HFFc6 (cell line): Measurements from ENCODE around the gene CACNA1D. TPM values are rescaled to one million over a fixed set of nuclear protein-coding genes. Genes with fewer than 3 reads are reported as not detected.

Source experiments
- DNase-seq: peaks from one replicate; pipeline ENCODE4 v3.0.0-alpha.2; 2018
- H3K27ac Mint-ChIP-seq: 2 replicates; pipeline ENCODE4 v1.8.0; 2020; ENCODE audit warnings: mild to moderate bottlenecking, mixed read lengths
- H3K27me3 Mint-ChIP-seq: 2 replicates; pipeline ENCODE4 v1.8.0; 2021; ENCODE audit warnings: mild to moderate bottlenecking, moderate library complexity, mixed read lengths; ENCODE audit not compliant: insufficient read depth
- H3K36me3 Mint-ChIP-seq: 2 replicates; pipeline ENCODE4 v1.8.0; 2021; ENCODE audit warnings: low read depth, mixed read lengths
- H3K4me1 Mint-ChIP-seq: 2 replicates; pipeline ENCODE4 v1.8.0; 2020; ENCODE audit warnings: low read depth, mixed read lengths
- H3K4me3 Mint-ChIP-seq: 2 replicates; pipeline ENCODE4 v1.8.0; 2020; ENCODE audit warnings: mild to moderate bottlenecking, moderate library complexity, mixed read lengths
- H3K9me3 Mint-ChIP-seq: 2 replicates; pipeline ENCODE4 v1.8.0; 2020; ENCODE audit warnings: mild to moderate bottlenecking, mixed read lengths
- CTCF ChIP-seq: fragments of 200-600 bp; sonication (generic); IDR thresholded peaks from 2 replicates; pipeline ENCODE4 v1.5.0; 2021; ENCODE audit warnings: antibody characterized with exemption, mild to moderate bottlenecking
- total RNA-seq, 6 experiments: library from RNA; stranded (reverse); fragmentation: NEBNext Ultra II Directional; extraction: Animal tissue kit (Norgen Biotek cat#: 25700); gene quantifications; 2 replicates in 1 of 6; 3 replicates in 5 of 6; pipeline ENCODE4 v1.2.3, GENCODE V29; 2021

CACNA1D gene
- total RNA-seq, 6 experiments from 2014 or later: 0.09 TPM; not detected in 5

- no peaks in the 10 kb centered on the region for H3K9me3 Mint-ChIP-seq
- H3K4me3 Mint-ChIP-seq: no peak overlapping the region
- no peak overlapping the region for H3K27ac Mint-ChIP-seq
- H3K4me1 Mint-ChIP-seq: no peaks in the 10 kb centered on the region
- DNase-seq: no peak
- H3K36me3 Mint-ChIP-seq: no peaks in the 10 kb centered on the region
- TF ChIP-seq CTCF: no peak
- peaks cover 4% of the 10 kb centered on the region for H3K27me3 Mint-ChIP-seq
These were observed 16.1 kb upstream of the CACNA1D start for GRCh38 chr3:53478166-53478830.

GRCh38 chr3:53478921-53479664, 15.3 kb upstream of the CACNA1D start:
- peaks cover 2% of the 10 kb centered on the region; the same call in 1 of the 2 replicates for H3K27me3 Mint-ChIP-seq
- no peak overlapping the region for H3K27ac Mint-ChIP-seq
- no peak overlapping the region for H3K4me3 Mint-ChIP-seq
- no peaks in the 10 kb centered on the region for H3K9me3 Mint-ChIP-seq
- TF ChIP-seq CTCF: no peak
- no peak for DNase-seq
- H3K4me1 Mint-ChIP-seq: no peaks in the 10 kb centered on the region
- no peaks in the 10 kb centered on the region for H3K36me3 Mint-ChIP-seq

GRCh38 chr3:53482227-53482626, 12.2 kb upstream of the CACNA1D start:
- Mint-ChIP-seq H3K36me3 (no peaks in the 10 kb centered on the region), H3K4me1 (no peaks in the 10 kb centered on the region), H3K4me3 (no peak overlapping the region), H3K27ac (no peak overlapping the region), H3K9me3 (no peaks in the 10 kb centered on the region), H3K27me3 (peaks cover 2% of the 10 kb centered on the region; the same call in 1 of the 2 replicates)
- no peak for DNase-seq
- TF ChIP-seq CTCF: no peak

DNA sequence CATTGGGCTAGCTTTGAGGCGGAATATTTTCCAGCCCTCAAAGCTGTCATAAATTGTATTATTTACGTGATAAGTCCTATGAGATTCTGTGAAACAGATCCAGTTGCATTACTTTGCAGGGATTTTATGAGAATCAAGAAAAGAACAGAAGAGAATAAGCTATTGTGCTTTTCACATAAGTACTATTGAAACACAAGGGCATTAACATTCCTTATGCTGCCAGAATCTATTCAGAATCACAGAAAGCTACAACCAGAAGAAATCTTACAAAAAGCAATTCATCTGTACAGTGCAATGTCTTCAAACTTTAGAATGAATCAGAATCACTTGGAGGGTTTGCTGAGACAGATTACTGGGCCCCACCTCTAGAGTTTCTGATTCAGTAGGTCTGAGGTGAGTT, 10.6 kb upstream of the CACNA1D start:
- no peaks in the 10 kb centered on the region for H3K4me1 Mint-ChIP-seq
- H3K9me3 Mint-ChIP-seq: no peaks in the 10 kb centered on the region
- H3K27me3 Mint-ChIP-seq: no peaks in the 10 kb centered on the region
- no peak overlapping the region for H3K27ac Mint-ChIP-seq
- DNase-seq: no peak
- no peak for TF ChIP-seq CTCF
- H3K4me3 Mint-ChIP-seq: no peak overlapping the region
- H3K36me3 Mint-ChIP-seq: no peaks in the 10 kb centered on the region

DNA sequence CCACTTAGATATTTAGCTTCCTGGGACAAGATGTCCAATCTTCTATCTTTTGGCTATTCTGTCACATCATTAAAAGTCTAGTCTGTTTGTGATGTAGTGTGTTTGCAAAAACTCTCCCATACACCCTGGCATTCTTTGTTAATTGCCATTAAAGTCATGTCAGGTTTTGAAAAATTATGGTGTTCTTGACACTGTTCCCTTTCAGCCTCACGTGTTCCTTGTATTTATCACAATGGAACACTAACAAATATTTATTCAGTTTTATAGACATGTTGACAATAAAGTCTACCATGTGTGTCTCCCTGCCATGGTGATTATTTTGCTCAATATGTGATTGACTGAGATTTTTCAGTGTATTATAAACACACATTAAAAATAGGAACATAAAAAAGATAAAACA, 9.4 kb upstream of the CACNA1D start:
- no peak for DNase-seq
- no peak for TF ChIP-seq CTCF
- Mint-ChIP-seq H3K4me1 (no peaks in the 10 kb centered on the region), H3K36me3 (no peaks in the 10 kb centered on the region), H3K27ac (no peak overlapping the region), H3K27me3 (peaks cover 5% of the 10 kb centered on the region), H3K9me3 (no peaks in the 10 kb centered on the region), H3K4me3 (no peak overlapping the region)
